Prostate gland (tissue), 2 donors: ENCODE results near the gene EXOC6. TPM values are rescaled to one million over a fixed set of nuclear protein-coding genes. Genes with fewer than 3 reads are reported as not detected.

Experiments used
- DNase-seq: peaks from one replicate; pipeline ENCODE4 v3.0.0-alpha.2; 2019; ENCODE audit warnings: low spot score
- H3K27ac ChIP-seq, 2 donors: fragments of 200-600 bp; sonication (generic); 2 replicates each; pipeline ENCODE4 v1.5.1; 2017 to 2019
- H3K27me3 ChIP-seq: fragments of 200-600 bp; sonication (generic); replicated peaks from 2 replicates; pipeline ENCODE4 v1.5.1; 2019; ENCODE audit not compliant: insufficient read depth
- H3K36me3 ChIP-seq, 2 donors: fragments of 200-600 bp; sonication (generic); 1 replicate in 1 of 2; 2 replicates in 1 of 2; pipeline versions ENCODE4 v1.5.1 to v1.8.1; 2017 to 2019
- H3K4me1 ChIP-seq: fragments of 200-600 bp; sonication (generic); replicated peaks from 2 replicates; pipeline ENCODE4 v1.5.1; 2019
- H3K4me3 ChIP-seq, 2 donors: fragments of 200-600 bp; sonication (generic); 2 replicates each; pipeline ENCODE4 v1.5.1; 2017 to 2019
- H3K9me3 ChIP-seq: fragments of 200-600 bp; sonication (generic); 2 replicates; pipeline ENCODE4 v1.5.1; 2017
- POLR2A ChIP-seq: fragments of 450-650 bp; IDR thresholded peaks from one replicate; pipeline ENCODE4 v1.6.1; 2016; ENCODE audit warnings: antibody characterized with exemption, mild to moderate bottlenecking
- POLR2AphosphoS5 ChIP-seq: sonication (generic); formaldehyde crosslinking; IDR thresholded peaks from one replicate; pipeline ENCODE4 v1.6.1; 2017; ENCODE audit warnings: antibody characterized with exemption
- WGBS: methylation state at CpG from one replicate; pipeline ENCODE4 v1.1.5; 2018; 5-methylcytosine and 5-hydroxymethylcytosine counted together
- intact Hi-C: fragments of 100-400 bp; cut with DNase I; formaldehyde crosslinking; loops from one replicate; pipeline ENCODE4 v1.14.2; 2022
- total RNA-seq, 2 donors: library from RNA; depleted of rRNA; stranded (reverse); fragments of >200 nt; gene quantifications; one replicate each; pipeline ENCODE4 v1.1.0, GENCODE V29; 2016
- TF ChIP-seq, protein P1 (sequence below), 4 experiments: fragments of 200-600 bp in 2 of 4; fragments of 450-650 bp in 2 of 4; sonication (generic) in 2 of 4; IDR thresholded peaks; 1 replicate in 3 of 4; 2 replicates in 1 of 4; pipeline ENCODE4 v1.5.1; 2016 to 2019; ENCODE audit warnings: antibody characterized with exemption in 4 of 4, mild to moderate bottlenecking in 2 of 4, moderate library complexity in 2 of 4

EXOC6 gene
- total RNA-seq, 2 donors from 2014 or later, result 13.5 to 598 TPM

GRCh38 chr10:92829042-92829785 lies 19.1 kb upstream of the EXOC6 start:
- no peaks in the 10 kb centered on the region for H3K9me3 ChIP-seq
- intact Hi-C loops, result loop anchor here (10.0 kb wide), 1 partner anchor 74 kb away; no protein-coding TSS in a partner anchor
- H3K36me3 ChIP-seq, result no peaks in the 10 kb centered on the region
- no peaks in the 10 kb centered on the region for H3K27me3 ChIP-seq
- WGBS, result 76% methylated on average over 10 of the region's 10 CpGs
- no peak overlapping the region for H3K27ac ChIP-seq
- TF ChIP-seq, protein P1, sequence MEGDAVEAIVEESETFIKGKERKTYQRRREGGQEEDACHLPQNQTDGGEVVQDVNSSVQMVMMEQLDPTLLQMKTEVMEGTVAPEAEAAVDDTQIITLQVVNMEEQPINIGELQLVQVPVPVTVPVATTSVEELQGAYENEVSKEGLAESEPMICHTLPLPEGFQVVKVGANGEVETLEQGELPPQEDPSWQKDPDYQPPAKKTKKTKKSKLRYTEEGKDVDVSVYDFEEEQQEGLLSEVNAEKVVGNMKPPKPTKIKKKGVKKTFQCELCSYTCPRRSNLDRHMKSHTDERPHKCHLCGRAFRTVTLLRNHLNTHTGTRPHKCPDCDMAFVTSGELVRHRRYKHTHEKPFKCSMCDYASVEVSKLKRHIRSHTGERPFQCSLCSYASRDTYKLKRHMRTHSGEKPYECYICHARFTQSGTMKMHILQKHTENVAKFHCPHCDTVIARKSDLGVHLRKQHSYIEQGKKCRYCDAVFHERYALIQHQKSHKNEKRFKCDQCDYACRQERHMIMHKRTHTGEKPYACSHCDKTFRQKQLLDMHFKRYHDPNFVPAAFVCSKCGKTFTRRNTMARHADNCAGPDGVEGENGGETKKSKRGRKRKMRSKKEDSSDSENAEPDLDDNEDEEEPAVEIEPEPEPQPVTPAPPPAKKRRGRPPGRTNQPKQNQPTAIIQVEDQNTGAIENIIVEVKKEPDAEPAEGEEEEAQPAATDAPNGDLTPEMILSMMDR (IDR thresholded peaks at IDR 0.05), result no peak
- TF ChIP-seq POLR2A (no peak), POLR2AphosphoS5 (no peak)
- no peak for DNase-seq
- H3K4me1 ChIP-seq, result no peaks in the 10 kb centered on the region
- H3K4me3 ChIP-seq, result no peak overlapping the region

DNA sequence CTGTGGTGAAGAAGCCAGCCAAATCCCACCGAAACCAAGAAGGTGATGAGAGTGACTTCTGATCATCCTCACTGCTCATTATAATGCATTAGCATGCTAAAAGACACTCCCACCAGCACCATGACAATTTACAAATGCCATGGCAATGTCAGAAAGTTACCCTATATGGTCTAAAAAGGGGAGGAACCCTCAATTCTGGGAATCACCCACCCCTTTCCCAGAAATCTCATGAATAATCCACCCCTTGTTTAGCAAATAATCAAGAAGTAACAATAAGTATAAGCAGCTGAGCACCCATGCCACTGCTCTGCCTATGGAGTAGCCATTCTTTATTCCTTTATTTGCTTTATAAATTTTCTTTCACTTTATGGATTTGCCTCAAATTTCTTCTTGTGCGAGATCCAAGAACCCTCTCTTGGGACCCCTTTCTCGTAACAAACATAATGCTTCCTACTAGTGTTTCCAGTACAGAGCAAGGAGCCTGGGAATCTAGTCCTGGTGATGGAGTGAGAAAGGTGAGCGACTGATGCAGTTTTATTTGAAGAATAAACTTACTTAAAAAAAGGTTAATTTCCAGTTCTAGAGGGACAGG lies 18.4 kb upstream of the EXOC6 start:
- intact Hi-C loops, result loop anchor here (10.0 kb wide), 1 partner anchor 75 kb away; no protein-coding TSS in a partner anchor
- no peak overlapping the region for H3K4me3 ChIP-seq
- DNase-seq, result no peak
- WGBS, result 92% methylated on average over 4 of the region's 4 CpGs
- no peak overlapping the region for H3K27ac ChIP-seq
- no peaks in the 10 kb centered on the region for H3K4me1 ChIP-seq
- H3K36me3 ChIP-seq, result no peaks in the 10 kb centered on the region
- TF ChIP-seq POLR2A (no peak), POLR2AphosphoS5 (no peak)
- H3K27me3 ChIP-seq, result no peaks in the 10 kb centered on the region
- no peaks in the 10 kb centered on the region for H3K9me3 ChIP-seq

DNA sequence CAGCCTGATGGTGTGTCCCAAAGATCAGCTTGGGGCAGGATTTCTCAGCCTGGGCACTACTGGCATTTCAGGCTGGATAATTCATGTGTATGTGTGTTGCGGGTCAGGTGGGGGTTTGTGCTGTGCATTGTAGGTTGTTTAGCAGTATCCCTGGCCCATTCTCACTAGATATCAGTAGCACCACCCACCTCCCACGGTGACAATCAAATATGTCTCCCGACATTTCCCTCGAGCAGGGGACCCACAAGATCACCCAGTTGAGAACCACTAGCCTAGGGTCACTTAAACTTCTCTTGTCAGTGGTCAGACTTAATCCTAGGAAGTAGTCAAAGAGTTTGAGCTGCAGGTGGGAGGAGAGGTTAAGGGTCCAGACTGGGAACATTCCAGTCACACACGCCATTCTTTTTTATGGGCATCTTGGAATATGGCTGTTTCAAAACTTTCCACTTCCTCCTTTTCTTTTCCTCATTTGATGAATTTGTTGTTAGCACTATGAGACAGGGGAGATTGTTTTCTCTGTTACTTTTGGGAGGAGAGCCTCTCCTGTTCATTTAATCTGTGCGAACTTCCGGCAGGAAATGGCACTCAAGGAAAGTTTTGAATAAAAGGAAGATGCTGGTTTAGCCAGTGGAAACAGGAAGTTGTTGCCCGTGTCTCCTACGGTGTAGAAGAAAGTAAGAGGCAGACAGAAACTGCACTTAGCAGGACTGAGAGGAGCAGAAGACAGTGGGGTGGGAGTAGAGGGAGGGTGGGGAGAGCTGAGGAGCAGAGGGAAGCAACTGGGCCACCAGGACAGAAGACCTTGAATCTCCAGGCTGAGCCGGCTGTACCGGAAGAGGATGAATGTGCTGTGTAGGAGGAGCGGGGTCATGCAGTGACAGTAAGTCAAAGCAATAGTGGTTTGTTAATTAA lies 17.6 kb upstream of the EXOC6 start:
- intact Hi-C loops, result no loop called here
- no peaks in the 10 kb centered on the region for H3K27me3 ChIP-seq
- no peak for DNase-seq
- H3K36me3 ChIP-seq, result no peaks in the 10 kb centered on the region
- H3K9me3 ChIP-seq, result no peaks in the 10 kb centered on the region
- no peak overlapping the region for H3K4me3 ChIP-seq
- TF ChIP-seq, protein P1 (IDR thresholded peaks at IDR 0.05), result no peak
- no peaks in the 10 kb centered on the region for H3K4me1 ChIP-seq
- no peak overlapping the region for H3K27ac ChIP-seq
- WGBS, result 85% methylated on average over 12 of the region's 12 CpGs

GRCh38 chr10:92832121-92832520 lies 16.2 kb upstream of the EXOC6 start:
- Histone ChIP-seq H3K9me3 (no peaks in the 10 kb centered on the region), H3K27me3 (no peaks in the 10 kb centered on the region), H3K4me3 (no peak overlapping the region), H3K27ac (no peak overlapping the region), H3K4me1 (no peaks in the 10 kb centered on the region), H3K36me3 (no peaks in the 10 kb centered on the region)
- intact Hi-C loops, result no loop called here
- WGBS, result 96% methylated on average over 10 of the region's 10 CpGs
- no peak for TF ChIP-seq POLR2AphosphoS5
- TF ChIP-seq, protein P1 (IDR thresholded peaks at IDR 0.05), result no peak
- TF ChIP-seq POLR2A, result no peak
- no peak for DNase-seq

- Histone ChIP-seq H3K27me3 (no peaks in the 10 kb centered on the region), H3K27ac (no peak overlapping the region), H3K36me3 (no peaks in the 10 kb centered on the region), H3K4me1 (no peaks in the 10 kb centered on the region), H3K9me3 (no peaks in the 10 kb centered on the region), H3K4me3 (no peak overlapping the region)
- TF ChIP-seq POLR2A (no peak), POLR2AphosphoS5 (no peak)
- TF ChIP-seq, protein P1 (IDR thresholded peaks at IDR 0.05), result no peak
- no peak for DNase-seq
- 63% methylated on average over 2 of the region's 2 CpGs for WGBS
- intact Hi-C loops, result no loop called here
These were observed 15.2 kb upstream of the EXOC6 start for GRCh38 chr10:92832998-92833650.
